ENCODE results near the gene AP3B2.
"Not testable (repeated sequence)": the region's sequence is repeated elsewhere in the genome, so short reads cannot be mapped to it uniquely, and the experiment has no call there.

Gene AP3B2

GRCh38 chr15:82649226-82649999 is 60.3 kb downstream of the AP3B2 start:
- DNase-seq (ENCODE audit: low read depth in 1 of 2, low spot score in 1 of 2), result no peak

GRCh38 chr15:82648257-82649103 is 61.2 kb downstream of the AP3B2 start:
- DNase-seq (ENCODE audit: low read depth in 1 of 2, low spot score in 1 of 2), result no peak

- peak in 1 of 2 donors; percentile 36 for DNase-seq (ENCODE audit: low read depth in 1 of 2, low spot score in 1 of 2)
These were observed 61.8 kb downstream of the AP3B2 start for GRCh38 chr15:82647835-82648256.

DNA sequence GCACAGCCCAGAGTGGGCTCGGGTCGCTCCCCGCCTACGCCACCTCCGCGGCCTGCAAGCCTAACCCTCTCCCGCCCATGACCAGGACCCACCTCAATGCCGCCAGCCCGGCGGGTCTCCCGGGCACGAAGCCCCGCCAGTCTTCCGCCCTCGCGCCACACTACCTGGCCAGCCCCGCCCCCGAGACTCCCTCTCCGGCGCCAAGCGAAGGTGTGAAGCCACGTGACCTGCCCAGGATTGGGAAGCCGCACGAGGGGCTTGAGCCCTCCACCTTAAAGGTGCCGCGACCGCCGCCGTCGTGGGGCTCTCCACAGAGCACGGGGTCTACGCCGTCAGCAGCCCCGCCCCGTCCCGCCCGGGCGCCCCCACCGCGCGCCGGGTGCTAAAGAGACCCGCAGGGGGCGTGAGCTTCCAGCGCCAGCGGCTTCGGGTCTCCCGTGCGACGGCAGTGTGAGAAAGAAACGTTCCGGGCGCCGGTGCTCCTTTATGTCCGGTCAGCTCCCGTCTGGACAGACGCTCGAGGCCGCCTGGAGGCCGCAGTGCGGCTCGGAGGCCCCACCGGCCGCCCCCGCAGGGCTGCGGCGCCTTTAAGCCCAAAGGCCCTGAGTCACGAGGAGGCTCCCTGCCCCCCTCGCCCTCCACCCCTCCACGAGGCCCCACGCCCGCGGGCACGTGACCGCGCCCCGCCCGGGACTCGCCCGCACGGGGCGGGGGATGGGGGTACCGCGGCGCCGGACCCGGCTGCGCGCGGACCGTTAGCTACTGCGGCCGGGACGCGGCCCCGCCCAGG is 62.4 kb downstream of the AP3B2 start, which contains the start of gene CPEB1:
CPEB1 (minus strand) TSS at position 319 of the 790 bp plus-strand sequence. CDS start 18,904 bp downstream, outside the sequence.
- peak in 1 of 2 donors; percentile 29 for DNase-seq (ENCODE audit: low read depth in 1 of 2, low spot score in 1 of 2)

DNA sequence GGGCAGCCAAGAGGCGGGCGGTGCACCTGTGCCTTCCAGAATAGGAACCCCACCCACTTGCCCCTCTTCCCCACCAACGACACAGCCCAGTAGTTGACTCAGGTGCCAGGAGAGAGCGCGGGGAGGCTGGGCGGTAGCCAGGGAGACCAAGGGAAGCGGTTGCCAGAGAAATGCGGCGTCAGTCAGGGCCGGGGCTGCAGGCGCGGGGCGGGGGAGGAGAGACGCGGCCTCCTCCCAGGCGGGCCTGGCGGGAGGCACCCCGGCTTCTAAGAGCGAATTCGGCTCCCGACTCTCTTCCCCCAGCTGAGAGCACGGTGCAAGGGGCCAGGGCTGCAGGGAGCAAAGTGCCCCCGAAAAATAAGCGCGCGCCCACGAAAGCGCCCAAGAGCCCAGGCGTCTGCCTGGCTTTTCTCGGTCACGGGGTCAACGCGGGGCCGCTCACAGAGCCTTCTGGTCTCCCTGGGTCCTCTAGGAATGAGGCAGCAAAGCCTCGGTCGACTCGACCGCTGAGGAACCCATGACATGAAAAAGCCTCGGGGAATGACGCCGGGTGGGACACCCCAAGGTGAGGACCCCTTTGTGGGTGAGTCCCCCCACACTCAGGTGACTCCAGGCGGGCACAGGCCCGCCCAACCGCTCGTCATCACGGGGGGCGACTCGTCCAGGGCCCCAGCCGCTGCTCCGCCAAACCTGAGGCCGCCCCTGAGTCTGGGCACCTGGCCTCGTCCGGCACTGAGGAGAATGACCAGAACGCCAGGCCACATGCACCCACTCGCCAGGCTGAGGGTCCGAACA is 63.2 kb downstream of the AP3B2 start:
- no peak for DNase-seq (ENCODE audit: low read depth in 1 of 2, low spot score in 1 of 2)

DNA sequence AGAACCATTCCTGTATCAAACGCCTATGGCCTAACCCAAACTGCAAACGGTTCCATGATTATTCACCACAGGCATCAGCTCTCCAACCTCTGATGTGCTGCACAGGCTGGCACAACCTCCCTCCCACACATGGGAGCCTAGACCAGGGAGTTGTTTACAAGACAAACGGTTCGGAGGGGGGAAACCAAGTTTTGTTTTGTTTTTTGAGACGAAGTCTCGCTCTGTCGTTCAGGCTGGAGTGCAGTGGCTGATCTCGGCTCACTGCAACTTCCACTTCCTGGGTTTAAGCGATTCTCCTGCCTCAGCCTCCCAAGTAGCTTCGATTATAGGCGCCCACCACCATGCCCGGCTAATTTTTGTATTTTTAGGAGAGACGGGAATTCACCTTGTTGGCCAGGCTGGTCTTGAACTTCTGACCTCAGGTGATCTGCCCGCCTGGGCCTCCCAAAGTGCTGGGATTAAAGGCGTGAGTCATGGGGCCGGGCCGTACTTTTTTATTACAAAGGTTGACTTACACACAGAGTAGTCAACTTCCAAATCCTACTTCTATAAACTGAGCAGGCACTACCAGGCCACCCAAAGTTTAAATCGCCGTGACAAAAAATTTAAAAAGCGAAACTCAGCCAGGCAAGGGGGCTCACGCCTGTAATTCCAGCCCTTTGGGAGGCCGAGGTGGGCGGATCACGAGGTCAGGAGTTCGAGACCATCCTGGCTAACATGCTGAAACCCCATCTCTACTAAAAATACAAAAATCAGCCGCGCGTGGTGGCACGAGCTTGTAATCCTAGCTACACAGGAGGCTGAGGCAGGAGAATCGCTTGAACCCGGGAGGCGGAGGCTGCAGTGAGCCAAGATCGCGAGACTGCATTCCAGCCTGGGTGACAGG is 64.5 kb downstream of the AP3B2 start:
- not testable (repeated sequence) for DNase-seq (ENCODE audit: low read depth in 1 of 2, low spot score in 1 of 2)

DNA sequence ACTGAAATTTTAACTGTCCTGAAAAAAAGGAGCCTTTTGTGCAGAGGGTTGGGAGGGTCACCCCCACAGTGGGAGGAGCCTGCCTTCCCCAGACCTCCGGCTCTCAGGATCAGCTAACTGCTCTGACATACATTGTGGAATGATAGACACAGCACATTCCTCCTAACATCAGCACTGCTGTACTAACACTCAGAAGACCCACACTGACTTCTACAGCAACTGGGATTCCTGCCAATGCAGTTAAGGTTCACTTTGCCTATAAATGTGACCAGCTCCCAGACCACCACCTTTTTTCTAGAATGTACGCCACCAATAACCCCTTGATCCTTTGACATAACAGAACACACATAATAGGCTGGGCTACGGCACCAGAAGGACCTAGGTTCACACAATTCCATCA is 65.7 kb downstream of the AP3B2 start:
- no peak for DNase-seq (ENCODE audit: low read depth in 1 of 2, low spot score in 1 of 2)

- no peak for DNase-seq (ENCODE audit: low read depth in 1 of 2, low spot score in 1 of 2)
These were observed 67.0 kb downstream of the AP3B2 start for GRCh38 chr15:82642656-82643055.

GRCh38 chr15:82641129-82641798 is 68.4 kb downstream of the AP3B2 start:
- DNase-seq (ENCODE audit: low read depth in 1 of 2, low spot score in 1 of 2), result no peak

DNA sequence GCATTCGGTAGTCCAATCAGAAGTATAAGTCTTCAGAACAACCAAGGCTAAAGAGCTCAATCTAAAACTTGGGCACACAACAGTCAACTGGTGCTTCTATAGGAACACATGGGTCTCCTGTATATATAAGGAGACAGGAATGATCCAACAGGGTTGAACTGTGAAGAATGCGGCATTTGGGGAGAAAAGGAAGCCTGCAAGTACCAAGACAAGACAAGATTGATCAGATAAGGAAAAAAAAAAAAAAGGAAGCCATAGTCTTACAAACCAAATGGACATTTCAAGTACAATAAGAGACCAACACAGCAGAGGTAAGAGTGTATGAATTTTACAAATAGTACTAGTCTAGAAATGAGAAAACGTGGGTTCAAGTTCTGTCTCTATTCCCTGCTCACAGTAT is 69.0 kb downstream of the AP3B2 start:
- no peak for DNase-seq (ENCODE audit: low read depth in 1 of 2, low spot score in 1 of 2)

DNA sequence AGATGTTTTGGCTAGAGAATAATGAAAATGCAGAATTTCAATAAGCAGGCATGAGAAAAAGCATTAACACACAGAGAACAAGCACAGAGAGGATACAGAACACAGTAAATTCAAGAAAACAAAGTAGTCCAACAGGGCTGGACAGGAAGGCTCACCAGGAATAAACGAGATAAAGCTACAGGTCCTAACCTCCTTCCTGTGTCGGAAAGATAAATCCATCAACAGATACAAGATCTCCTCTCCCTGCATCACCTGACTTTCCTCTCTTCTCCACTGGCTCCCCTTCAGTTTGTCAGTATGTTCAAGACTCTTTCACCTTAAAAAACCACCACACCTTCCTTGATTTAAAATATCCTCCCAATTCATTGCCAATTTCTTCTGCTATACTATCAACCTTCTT is 73.9 kb downstream of the AP3B2 start:
- DNase-seq (ENCODE audit: low read depth in 1 of 2, low spot score in 1 of 2), result no peak

DNA sequence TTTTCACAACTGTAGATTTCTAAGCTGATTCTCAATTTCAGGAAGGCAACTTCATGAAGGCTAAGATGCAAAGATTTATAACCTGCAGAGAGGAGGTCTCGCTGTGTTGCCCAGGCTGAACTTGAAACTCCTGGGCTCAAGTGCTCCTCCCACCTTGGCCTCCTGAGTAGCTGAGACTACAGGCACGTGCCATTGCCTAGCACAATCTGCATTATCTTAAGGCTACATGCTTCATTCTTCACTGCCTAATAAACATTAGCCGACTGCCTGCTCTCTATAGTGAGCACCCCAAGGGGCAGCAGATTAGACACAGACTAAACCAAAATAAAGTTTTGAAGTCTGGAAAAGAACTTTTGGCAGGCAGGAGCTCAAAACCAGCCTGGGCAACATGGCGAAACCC is 79.6 kb downstream of the AP3B2 start:
- no peak for DNase-seq (ENCODE audit: low read depth in 1 of 2, low spot score in 1 of 2)

DNA sequence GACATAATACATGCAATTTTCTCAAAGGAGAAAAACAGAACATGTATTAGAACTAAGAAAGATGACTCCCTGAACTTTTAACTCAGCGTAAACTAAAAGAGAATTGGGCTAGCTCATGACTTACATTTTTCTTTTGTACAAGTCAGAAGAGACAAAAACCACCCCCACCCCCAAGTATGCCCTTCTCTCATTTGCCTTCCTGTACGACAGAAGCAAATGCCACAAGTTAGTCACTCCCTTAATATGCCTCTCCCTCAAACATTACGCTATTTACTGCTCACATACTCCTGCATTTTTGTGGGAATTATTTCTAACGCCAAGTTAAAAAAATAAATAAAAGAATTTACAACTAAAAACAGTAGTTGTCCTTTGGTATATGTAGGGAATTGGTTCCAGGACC is 84.5 kb downstream of the AP3B2 start:
- DNase-seq (ENCODE audit: low read depth in 1 of 2, low spot score in 1 of 2), result no peak

DNA sequence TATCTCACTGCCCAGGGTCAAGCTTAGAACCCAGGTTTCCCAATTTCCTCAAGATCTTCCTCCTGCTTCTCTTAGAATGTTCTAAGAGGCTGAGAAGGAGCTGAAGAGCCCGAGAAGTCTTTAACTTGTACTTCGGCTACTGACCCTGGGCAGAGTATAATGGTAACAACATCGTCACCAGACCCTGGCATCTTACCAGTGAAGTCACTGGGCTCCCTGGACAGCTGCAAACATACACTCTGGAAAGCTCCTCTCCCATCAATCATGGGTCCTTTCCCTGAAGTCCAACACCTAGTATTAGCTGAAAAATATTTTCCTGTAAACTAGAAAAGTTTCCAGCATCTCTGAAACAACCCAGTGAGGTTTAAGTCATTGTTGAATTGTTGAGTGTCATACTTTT is 85.2 kb downstream of the AP3B2 start:
- DNase-seq (ENCODE audit: low read depth in 1 of 2, low spot score in 1 of 2), result no peak

- no peak for DNase-seq (ENCODE audit: low read depth in 1 of 2, low spot score in 1 of 2)
These were observed 85.7 kb downstream of the AP3B2 start for GRCh38 chr15:82624008-82624407.

- no peak for DNase-seq (ENCODE audit: low read depth in 1 of 2, low spot score in 1 of 2)
These were observed 87.7 kb downstream of the AP3B2 start for GRCh38 chr15:82621970-82622369.

DNA sequence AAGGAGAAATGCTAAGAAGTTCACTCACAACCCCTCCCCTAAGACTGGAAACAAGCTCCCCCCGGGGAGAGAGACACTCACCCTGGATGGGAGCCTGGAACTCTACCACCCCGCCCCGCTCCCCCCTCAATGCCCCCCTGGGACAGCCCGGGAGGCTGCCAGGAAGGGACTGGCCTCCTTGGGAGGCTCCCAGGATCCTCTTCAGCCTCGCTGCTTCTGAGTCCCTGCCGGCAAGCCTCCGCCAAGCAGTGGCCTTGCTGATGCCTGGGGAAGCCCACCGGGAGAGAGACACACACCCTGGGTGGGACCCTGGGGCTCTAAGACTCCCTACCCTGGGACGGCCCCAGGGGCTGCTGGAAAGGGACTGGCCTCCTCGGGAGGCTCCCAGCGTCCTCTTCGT is 95.9 kb downstream of the AP3B2 start:
- no peak for DNase-seq (ENCODE audit: low read depth in 1 of 2, low spot score in 1 of 2)

DNA sequence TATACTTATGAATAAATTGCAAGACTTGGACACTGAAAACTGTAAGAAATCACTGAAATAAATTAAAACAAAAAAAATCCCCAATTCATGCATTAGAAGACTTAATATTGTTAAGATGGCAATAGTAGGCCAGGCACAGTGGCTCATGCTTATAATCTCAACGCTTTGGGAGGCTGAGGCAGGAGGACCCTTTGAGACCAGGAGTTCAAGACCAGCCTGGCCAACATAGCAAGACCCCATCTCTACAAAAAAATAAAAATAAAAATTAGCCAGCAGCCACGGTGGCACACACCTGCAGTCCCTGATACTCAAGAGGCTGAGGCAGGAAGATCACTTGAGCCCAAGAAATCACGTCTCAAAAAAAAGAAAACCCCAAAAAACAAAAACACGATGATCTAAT is 98.3 kb downstream of the AP3B2 start:
- no peak for DNase-seq (ENCODE audit: low read depth in 1 of 2, low spot score in 1 of 2)
